ENCODE data around the gene HNRNPC. TPM values are rescaled to one million over a fixed set of nuclear protein-coding genes. Genes with fewer than 3 reads are reported as not detected.
"Not testable (repeated sequence)": the region's sequence is repeated elsewhere in the genome, so short reads cannot be mapped to it uniquely, and the experiment has no call there.

HNRNPC gene
- total and polyA plus RNA-seq, 10 of the 15 experiments (the other 5 are each of a cell fraction or from before 2014, with no cell fraction given), result 679 to 1,492 (median 1,262) TPM

DNA sequence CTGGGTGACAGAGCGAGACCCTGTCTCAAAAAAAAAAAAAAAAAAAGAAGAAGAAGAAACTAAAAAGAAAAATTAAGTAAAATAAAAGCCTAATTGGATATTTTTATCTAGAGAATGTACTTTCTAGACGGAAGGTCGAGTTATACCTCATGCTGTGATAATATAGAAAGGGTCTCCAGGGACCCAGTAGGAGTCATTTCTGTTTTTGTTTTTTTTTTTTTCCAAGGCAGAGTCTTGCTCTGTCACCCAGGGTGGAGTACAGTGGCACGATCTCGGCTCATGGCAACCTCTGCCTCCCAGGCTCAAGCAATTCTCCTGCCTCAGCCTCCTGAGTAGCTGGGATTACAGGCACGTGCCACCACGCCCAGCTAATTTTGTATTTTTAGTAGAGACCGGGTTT, 24.8 kb upstream of the HNRNPC start:
- H3K4me2 ChIP-seq (ENCODE audit: control insufficient read depth, insufficient read depth); H3K36me3 ChIP-seq (ENCODE audit: control insufficient read depth in 2 of 2, insufficient read depth in 2 of 2, low read length in 1 of 2); RAD21 ChIA-PET (ENCODE audit: unreplicated experiment); H4K20me1 ChIP-seq (ENCODE audit: control insufficient read depth, insufficient read depth); H3K27ac ChIP-seq (ENCODE audit: control insufficient read depth, insufficient read depth); in situ Hi-C loops (cut with MboI); H3K4me1 ChIP-seq (ENCODE audit: control insufficient read depth, insufficient read depth, low read length); H3K9me3 ChIP-seq (replicated peaks; ENCODE audit: control insufficient read depth, insufficient read depth, low read length); H3K79me2 ChIP-seq (ENCODE audit: control insufficient read depth, insufficient read depth, low read length); POLR2A ChIA-PET; ATAC-seq; CTCF ChIA-PET; intact Hi-C loops (cut with micrococcal nuclease; ENCODE audit: unreplicated experiment); H3K4me3 ChIP-seq; H3K27me3 ChIP-seq (replicated peaks in 1 of 2; ENCODE audit: control insufficient read depth in 2 of 2, insufficient read depth in 2 of 2, low read length in 1 of 2); BruUV-seq (replicated peaks); DNase-seq (ENCODE audit: low read depth, low spot score); FAIRE-seq; H2AFZ ChIP-seq (ENCODE audit: control insufficient read depth, low read depth, low read length); SMC1A ChIA-PET (ENCODE audit: uncharacterized antibody, unreplicated experiment); H3K9ac ChIP-seq (ENCODE audit: control insufficient read depth, insufficient read depth, low read length): not testable (repeated sequence)
- 17% methylated on average over 7 of the region's 8 CpGs for WGBS (ENCODE audit: insufficient coverage, insufficient replicate concordance, low lambda C conversion rate, missing lambda C conversion rate)
- peak in 1 of 2 experiments; percentile 36; a peak in 1 of 4 replicates for TF ChIP-seq BHLHE40 (IDR thresholded peaks at IDR 0.05; ENCODE audit: borderline replicate concordance in 1 of 2, low read depth in 2 of 2, low read length in 1 of 2)

DNA sequence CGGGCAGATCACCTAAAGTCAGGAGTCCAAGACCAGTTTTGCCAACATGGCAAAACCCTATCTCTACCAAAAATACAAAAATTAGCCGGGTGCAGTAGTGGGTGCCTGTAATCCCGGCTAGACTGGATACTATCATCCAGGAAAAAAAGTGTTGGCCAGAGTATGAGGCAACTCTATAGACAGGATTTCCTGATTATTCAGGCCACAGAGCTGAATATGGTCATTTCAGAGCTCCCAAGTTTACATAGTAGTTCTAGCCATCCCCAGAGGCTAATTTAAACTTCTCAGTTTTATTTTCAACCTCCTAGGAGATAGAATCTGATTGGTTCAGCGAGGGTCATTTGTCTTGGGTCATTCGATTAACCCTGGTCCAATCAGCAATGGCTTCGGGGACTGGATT, 17.9 kb upstream of the HNRNPC start:
- no peak for TF ChIP-seq EED (IDR thresholded peaks at IDR 0.05; ENCODE audit: low read depth)
- no peak for TF ChIP-seq JUND (IDR thresholded peaks at IDR 0.05; ENCODE audit: low read depth, low read length)
- TF ChIP-seq ZNF207 (IDR thresholded peaks at IDR 0.05; ENCODE audit: borderline replicate concordance), result no peak
- TF ChIP-seq, protein P1, sequence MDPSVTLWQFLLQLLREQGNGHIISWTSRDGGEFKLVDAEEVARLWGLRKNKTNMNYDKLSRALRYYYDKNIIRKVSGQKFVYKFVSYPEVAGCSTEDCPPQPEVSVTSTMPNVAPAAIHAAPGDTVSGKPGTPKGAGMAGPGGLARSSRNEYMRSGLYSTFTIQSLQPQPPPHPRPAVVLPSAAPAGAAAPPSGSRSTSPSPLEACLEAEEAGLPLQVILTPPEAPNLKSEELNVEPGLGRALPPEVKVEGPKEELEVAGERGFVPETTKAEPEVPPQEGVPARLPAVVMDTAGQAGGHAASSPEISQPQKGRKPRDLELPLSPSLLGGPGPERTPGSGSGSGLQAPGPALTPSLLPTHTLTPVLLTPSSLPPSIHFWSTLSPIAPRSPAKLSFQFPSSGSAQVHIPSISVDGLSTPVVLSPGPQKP (IDR thresholded peaks at IDR 0.05; ENCODE audit: low read depth, low read length), result no peak
- no peak for TF ChIP-seq SRF (IDR thresholded peaks at IDR 0.05; ENCODE audit: low read depth in 2 of 2, low read length in 2 of 2)
- TF ChIP-seq ZNF384 (IDR thresholded peaks at IDR 0.05; ENCODE audit: borderline replicate concordance, low read depth, low read length), result no peak
- TF ChIP-seq, protein P2, sequence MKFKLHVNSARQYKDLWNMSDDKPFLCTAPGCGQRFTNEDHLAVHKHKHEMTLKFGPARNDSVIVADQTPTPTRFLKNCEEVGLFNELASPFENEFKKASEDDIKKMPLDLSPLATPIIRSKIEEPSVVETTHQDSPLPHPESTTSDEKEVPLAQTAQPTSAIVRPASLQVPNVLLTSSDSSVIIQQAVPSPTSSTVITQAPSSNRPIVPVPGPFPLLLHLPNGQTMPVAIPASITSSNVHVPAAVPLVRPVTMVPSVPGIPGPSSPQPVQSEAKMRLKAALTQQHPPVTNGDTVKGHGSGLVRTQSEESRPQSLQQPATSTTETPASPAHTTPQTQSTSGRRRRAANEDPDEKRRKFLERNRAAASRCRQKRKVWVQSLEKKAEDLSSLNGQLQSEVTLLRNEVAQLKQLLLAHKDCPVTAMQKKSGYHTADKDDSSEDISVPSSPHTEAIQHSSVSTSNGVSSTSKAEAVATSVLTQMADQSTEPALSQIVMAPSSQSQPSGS (IDR thresholded peaks at IDR 0.05; ENCODE audit: low read length), result no peak
- no peak for TF ChIP-seq BRCA1 (IDR thresholded peaks at IDR 0.05; ENCODE audit: low read depth, low read length)
- no peak for TF ChIP-seq FOXK2 (IDR thresholded peaks at IDR 0.05)
- TF ChIP-seq RAD51 (IDR thresholded peaks at IDR 0.05), result no peak
- no peak for TF ChIP-seq NBN (IDR thresholded peaks at IDR 0.05)
- TF ChIP-seq IKZF1 (conservative IDR thresholded peaks at IDR 0.05), result no peak
- TF ChIP-seq WRNIP1 (IDR thresholded peaks at IDR 0.05; ENCODE audit: borderline replicate concordance, low read depth, low read length), result no peak
- TF ChIP-seq, protein P3, sequence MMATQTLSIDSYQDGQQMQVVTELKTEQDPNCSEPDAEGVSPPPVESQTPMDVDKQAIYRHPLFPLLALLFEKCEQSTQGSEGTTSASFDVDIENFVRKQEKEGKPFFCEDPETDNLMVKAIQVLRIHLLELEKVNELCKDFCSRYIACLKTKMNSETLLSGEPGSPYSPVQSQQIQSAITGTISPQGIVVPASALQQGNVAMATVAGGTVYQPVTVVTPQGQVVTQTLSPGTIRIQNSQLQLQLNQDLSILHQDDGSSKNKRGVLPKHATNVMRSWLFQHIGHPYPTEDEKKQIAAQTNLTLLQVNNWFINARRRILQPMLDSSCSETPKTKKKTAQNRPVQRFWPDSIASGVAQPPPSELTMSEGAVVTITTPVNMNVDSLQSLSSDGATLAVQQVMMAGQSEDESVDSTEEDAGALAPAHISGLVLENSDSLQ (IDR thresholded peaks at IDR 0.05), result no peak
- TF ChIP-seq POLR2AphosphoS2 (IDR thresholded peaks at IDR 0.05; ENCODE audit: low read depth, low read length), result no peak
- TF ChIP-seq DPF2 (IDR thresholded peaks at IDR 0.05), result no peak
- Histone ChIP-seq H3K4me1 (ENCODE audit: control insufficient read depth, insufficient read depth, low read length) (no peaks in the 10 kb centered on the region; the same call in 1 of the 2 replicates), H3K4me3 (no peak overlapping the region), H3K27me3 (replicated peaks in 1 of 2; ENCODE audit: control insufficient read depth in 2 of 2, insufficient read depth in 2 of 2, low read length in 1 of 2) (no peaks in the 10 kb centered on the region), H3K9me3 (replicated peaks; ENCODE audit: control insufficient read depth, insufficient read depth, low read length) (no peaks in the 10 kb centered on the region), H3K36me3 (ENCODE audit: control insufficient read depth in 2 of 2, insufficient read depth in 2 of 2, low read length in 1 of 2) (no peaks in the 10 kb centered on the region), H3K79me2 (ENCODE audit: control insufficient read depth, insufficient read depth, low read length) (no peaks in the 10 kb centered on the region), H3K9ac (ENCODE audit: control insufficient read depth, insufficient read depth, low read length) (no peak overlapping the region), H3K4me2 (ENCODE audit: control insufficient read depth, insufficient read depth) (no peak overlapping the region), H3K27ac (ENCODE audit: control insufficient read depth, insufficient read depth) (no peak overlapping the region), H2AFZ (ENCODE audit: control insufficient read depth, low read depth, low read length) (no peak overlapping the region), H4K20me1 (ENCODE audit: control insufficient read depth, insufficient read depth) (no peaks in the 10 kb centered on the region)
- WGBS (ENCODE audit: insufficient coverage, insufficient replicate concordance, low lambda C conversion rate, missing lambda C conversion rate), result 75% methylated on average over 6 of the region's 6 CpGs
- DNase-seq (ENCODE audit: low read depth, low spot score) (no peak), FAIRE-seq (no peak), ATAC-seq (no peak)
- POLR2A ChIA-PET, result no interaction called here
- intact Hi-C loops (cut with micrococcal nuclease; ENCODE audit: unreplicated experiment) (no loop called here), in situ Hi-C loops (cut with MboI) (no loop called here)
- BruUV-seq (replicated peaks), result no TSS peak
- SMC1A ChIA-PET (ENCODE audit: uncharacterized antibody, unreplicated experiment), result no interaction called here
- RAD21 ChIA-PET (ENCODE audit: unreplicated experiment), result no interaction called here
- CTCF ChIA-PET, result no interaction called here

Data from GM12878 (cell line).